GM18517 (cell line): ENCODE data around the gene ITGAV.

Source experiments
- ATAC-seq: cut with Tn5 transposase; IDR thresholded peaks from one replicate; pipeline ENCODE4 v1.9.1; 2021; ENCODE audit warnings: mild to moderate bottlenecking, moderate library complexity; ENCODE audit not compliant: unreplicated experiment

Gene ITGAV

GRCh38 chr2:186716004-186716403 is 126.1 kb downstream of the ITGAV start:
- ATAC-seq, result no peak

GRCh38 chr2:186716899-186717298 is 127.0 kb downstream of the ITGAV start:
- no peak for ATAC-seq

GRCh38 chr2:186717320-186718007 is 127.6 kb downstream of the ITGAV start:
- ATAC-seq, result no peak

GRCh38 chr2:186718122-186718521 is 128.3 kb downstream of the ITGAV start:
- ATAC-seq, result no peak

GRCh38 chr2:186718903-186719302 is 129.0 kb downstream of the ITGAV start:
- ATAC-seq, result no peak

DNA sequence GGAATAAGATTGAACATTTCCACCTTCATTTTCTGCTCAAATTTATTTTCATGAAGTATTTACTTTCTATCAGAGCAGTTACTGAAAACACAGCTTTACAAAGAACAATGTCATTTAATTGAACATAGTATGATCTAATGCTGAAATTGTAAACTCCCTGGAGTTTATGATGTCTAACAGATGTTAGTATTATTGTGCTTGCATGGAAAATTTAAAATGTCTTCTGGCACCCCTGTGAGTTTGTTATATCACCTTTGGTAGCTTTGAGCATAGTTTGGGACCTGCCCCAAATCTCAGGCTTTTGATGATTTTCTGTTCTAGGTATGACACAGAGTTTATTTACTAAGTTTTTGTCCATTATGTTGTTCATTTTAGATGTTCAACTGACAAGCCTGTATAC is 132.1 kb downstream of the ITGAV start:
- no peak for ATAC-seq

GRCh38 chr2:186724736-186725135 is 134.9 kb downstream of the ITGAV start:
- no peak for ATAC-seq

GRCh38 chr2:186725783-186726182 is 135.9 kb downstream of the ITGAV start:
- ATAC-seq, result no peak

- no peak for ATAC-seq
Measured at GRCh38 chr2:186726938-186727337, 137.1 kb downstream of the ITGAV start.

DNA sequence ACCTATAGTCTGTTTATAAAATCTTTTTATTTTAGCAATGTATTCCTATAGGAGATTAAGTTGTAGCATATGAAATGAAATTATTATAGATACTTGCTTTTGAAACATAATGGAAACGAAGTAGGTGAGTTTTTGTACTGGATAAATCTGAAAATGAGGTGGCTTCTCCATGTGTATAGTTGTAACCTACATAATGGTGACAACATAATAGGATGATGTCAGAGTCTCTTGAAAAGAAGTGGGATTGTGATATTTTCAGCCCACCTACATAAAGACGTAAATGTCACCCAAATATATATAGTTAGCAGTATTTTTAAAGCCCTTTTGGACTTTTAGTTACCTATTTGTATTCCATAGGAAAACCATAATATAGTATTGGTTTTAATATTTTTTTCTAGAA is 138.8 kb downstream of the ITGAV start:
- no peak for ATAC-seq
